SK-N-DZ (cell line): Measurements from ENCODE around the gene MAP3K21.

Experiments used
- DNase-seq: peaks from one replicate; pipeline ENCODE4 v3.0.0-alpha.2; 2015; ENCODE audit warnings: low spot score

The MAP3K21 gene

DNA sequence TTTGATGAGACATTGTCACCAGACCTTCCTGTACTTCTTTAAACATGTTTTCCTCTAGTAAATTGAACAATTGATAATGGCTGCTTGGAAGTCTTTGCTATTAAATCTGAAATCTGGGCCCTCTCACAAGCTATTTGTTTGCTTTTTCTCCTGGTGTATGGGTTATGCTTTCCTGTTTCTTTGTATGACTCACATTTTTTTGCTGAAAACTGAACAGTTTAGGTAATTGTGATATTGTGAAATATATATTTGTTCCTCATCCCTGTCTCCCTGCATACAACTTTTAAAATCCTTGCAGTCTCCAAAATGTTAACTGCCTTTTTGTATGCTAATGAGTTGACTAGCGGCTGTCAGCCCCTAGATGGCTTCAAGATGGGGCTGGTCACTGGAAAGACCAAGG lies 61.6 kb downstream of the MAP3K21 start:
- DNase-seq = no peak

GRCh38 chr1:233389893-233390292 lies 62.4 kb downstream of the MAP3K21 start:
- peak; percentile 17 for DNase-seq

- no peak for DNase-seq
Observed at GRCh38 chr1:233390842-233391737, 63.6 kb downstream of the MAP3K21 start.

GRCh38 chr1:233393084-233393840 lies 65.7 kb downstream of the MAP3K21 start:
- no peak for DNase-seq

- no peak for DNase-seq
Observed at GRCh38 chr1:233393926-233394680, 66.6 kb downstream of the MAP3K21 start.

- peak; percentile 52 for DNase-seq
Observed at GRCh38 chr1:233394860-233395717, 67.6 kb downstream of the MAP3K21 start.

GRCh38 chr1:233395863-233396646 lies 68.5 kb downstream of the MAP3K21 start:
- DNase-seq = no peak

- peak; percentile 68 for DNase-seq
Observed at GRCh38 chr1:233406339-233406960, 78.9 kb downstream of the MAP3K21 start.

DNA sequence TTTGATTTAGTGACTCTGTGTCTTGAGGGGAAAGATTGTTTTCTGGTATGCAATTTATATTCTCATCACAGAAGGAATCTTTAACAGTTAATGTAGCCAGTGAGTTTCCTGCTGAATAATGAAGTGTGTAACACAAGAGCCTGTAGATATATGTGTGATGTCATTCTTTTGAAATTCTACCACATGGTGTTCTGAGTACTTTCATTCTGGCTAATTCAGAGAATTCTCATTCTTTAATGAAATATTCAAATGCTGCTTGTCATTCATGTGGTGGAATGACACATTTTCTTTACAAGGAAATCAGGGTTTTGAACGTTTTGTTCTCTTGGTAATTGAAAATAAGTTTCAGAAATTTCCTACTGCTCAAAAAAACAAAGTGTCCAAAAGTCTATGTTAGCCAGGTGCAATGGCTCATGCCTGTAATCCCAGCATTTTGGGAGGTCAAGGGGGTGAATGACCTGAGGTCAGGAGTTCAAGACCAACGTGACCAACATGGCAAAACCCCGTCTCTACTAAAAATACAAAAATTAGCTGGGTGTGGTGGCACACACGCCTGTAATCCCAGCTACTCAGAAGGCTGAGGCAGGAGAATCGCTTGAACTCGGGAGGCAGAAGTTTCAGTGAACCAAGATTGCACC lies 79.6 kb downstream of the MAP3K21 start:
- DNase-seq = no peak

- DNase-seq = no peak
Observed at GRCh38 chr1:233409540-233409939, 82.0 kb downstream of the MAP3K21 start.

DNA sequence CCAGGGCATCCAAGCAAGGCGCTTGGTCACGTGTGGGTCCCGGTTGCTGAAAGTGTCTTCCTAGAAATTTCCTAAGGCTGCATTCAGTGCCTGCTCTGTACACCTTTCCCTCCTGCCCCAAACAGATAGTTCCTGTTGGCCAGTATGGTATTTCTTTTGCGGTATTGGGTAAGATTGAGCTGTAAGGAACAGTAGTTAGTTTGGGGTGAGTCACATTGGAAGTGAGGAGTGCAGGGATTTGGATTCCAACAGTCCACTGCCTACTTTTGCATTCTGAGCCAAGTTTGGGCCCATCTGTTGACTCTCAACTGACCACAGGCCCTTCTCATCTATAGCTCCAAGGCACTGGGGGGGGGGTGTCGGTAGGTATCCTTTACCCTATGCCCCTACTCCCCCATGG lies 83.4 kb downstream of the MAP3K21 start:
- no peak for DNase-seq

DNA sequence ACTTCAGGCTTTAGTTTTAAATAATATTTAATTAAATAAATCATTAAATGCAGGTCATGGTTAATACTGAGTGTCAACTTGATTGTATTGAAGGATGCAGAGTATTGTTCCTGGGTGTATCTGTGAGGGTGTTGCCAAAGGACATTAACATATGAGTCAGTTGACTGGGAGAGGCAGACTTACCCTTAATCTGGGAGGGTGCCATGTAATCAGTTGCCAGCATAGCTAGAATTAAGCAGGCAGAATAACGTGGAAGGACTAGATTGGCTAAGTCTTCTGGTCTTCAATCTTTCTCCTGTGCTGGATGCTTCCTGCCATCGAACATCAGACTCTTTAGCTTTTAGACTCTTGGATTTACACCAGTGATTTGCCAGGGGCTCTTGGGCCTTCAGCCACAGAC lies 85.3 kb downstream of the MAP3K21 start:
- no peak for DNase-seq

DNA sequence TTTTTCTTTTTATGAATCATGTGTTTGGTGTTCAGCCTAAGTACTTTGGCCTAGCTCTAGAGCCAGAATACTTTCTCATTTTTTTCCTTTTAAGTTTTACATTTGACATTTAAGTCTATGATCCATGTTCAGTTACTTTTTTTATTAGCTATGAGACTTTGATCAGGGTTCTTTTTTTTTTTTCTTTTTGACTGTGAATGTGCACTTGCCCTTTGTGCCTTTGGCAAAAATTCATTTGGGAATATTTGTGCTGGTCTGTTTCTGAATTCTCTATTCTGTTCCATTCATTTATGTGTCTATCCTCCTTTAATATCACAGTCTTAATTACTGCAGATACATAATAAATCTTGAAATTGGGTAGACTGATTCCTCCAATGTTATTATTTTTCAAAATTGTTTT lies 93.8 kb downstream of the MAP3K21 start:
- DNase-seq = no peak

DNA sequence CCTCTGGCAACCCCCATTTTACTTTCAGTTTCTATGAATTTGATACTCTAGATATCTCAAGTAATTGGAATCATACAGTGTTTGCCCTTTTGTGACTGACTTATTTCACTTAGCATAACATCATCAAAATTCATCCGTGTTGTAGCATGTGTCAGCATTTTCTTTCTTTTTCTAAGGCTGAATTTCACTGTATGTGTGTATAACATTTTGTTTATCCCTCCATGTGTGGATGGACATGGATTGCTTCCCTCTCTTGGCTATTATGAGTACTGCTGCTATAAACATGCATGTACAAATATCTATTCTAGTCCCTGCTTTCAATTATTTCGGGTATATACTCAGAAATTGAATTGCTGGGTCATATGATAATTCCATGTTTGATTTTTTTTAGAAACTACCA lies 97.3 kb downstream of the MAP3K21 start:
- no peak for DNase-seq

GRCh38 chr1:233427907-233428306 lies 100.4 kb downstream of the MAP3K21 start:
- DNase-seq = no peak

DNA sequence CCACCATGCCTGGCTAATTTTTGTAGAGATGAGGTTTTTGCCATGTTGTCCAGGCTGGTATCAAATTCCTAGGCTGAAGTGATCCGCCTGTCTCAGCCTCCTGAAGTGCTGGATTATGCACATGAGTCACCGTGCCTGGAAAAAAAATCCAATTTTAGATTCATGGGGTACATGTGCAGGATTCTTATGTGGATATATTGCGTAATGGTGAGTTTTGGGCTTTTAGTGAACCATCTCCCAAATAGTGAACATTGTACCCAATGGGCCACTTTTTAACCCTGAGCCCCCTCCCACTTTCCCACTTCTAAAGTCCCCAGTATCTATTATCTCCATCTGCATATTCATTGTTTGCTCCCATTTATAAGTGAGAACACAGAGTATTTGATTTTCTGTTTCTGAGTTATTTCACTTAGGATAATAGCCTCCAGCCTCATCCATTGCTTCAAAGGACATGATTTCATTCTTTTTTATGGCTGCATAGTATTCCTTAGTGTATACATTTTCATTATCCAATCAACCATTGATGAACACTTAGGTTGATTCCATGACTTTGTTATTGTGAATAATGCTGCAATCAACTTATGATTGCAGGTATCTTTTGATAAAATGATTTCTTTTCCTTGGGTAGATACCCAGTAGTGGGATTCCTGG lies 104.4 kb downstream of the MAP3K21 start:
- DNase-seq = no peak

DNA sequence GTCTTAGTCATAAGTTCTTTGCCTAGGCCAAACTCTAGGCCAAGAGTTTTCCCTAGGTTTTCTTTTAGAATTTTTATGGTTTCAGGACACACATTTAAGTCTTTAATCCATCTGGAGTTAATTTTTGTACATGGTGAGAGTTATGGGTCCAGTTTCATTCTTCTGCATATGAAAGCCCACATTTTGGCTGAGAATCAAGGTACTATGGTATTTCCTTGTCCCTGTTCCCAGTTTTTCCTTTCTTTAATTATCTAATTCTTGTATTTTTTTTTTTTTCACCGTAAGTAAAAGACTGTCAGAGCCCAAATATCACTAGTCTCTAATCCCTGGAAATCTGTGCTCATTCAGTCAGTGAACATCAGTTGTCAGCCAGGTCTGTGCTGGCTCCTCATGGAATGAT lies 105.4 kb downstream of the MAP3K21 start:
- DNase-seq = no peak

DNA sequence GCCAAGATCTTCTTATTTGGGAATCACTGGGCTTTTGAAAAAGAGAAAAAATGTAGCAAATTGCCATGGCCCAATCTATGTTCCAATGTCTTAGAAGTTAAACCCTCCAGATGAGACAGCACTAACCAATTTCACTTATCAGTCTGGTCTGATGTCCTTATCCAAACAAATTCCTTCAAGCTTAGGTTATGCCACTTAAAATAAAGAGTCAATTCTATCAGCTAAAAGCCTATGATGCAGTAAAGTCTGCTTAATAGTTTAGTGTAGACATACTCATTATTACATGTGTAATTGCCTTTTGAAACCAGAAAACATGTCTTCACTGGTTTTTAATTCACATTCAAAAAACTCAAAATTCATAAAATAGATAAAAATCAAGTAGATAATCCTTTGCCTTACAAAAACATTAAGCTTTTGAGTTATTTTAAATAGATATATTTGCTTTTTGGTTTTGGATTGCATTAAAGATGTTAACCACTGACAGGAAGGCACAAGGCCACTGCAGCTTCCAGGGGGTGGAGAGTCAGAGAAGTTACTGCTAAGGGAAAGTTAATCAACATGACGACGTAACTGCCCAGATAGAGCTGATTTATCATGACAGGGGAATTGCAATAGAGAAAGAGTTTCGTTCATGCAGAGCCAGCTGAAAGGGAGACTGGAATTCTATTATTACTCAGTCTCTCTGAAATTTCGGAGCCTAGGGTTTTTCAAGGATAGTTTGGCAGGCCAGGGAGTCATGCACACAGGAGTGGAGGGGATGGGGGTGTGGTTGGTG lies 106.1 kb downstream of the MAP3K21 start:
- no peak for DNase-seq
